ENCODE measurements around the gene EFCAB9.

The EFCAB9 gene

GRCh38 chr5:172173564-172174153, 20.3 kb upstream of the EFCAB9 start:
- H3K27me3 Mint-ChIP-seq: peaks cover 1% of the 10 kb centered on the region
- peak overlapping the region; percentile 81 for H3K4me3 Mint-ChIP-seq
- H3K27ac Mint-ChIP-seq: peak overlapping the region; percentile 92
- peaks cover 38% of the 10 kb centered on the region for H3K36me3 Mint-ChIP-seq (ENCODE audit: low read depth)
- peak; percentile 83 for DNase-seq
- no peaks in the 10 kb centered on the region for H3K9me3 Mint-ChIP-seq
- H3K4me1 Mint-ChIP-seq: peaks cover 97% of the 10 kb centered on the region
- peak; percentile 44 for ATAC-seq

GRCh38 chr5:172175263-172175719, 18.7 kb upstream of the EFCAB9 start:
- peaks cover 23% of the 10 kb centered on the region for H3K36me3 Mint-ChIP-seq (ENCODE audit: low read depth)
- peak; percentile 89 for DNase-seq

GRCh38 chr5:172177176-172177575, 16.8 kb upstream of the EFCAB9 start:
- Mint-ChIP-seq H3K27ac (peak overlapping the region; percentile 95), H3K36me3 (ENCODE audit: low read depth) (peaks cover 19% of the 10 kb centered on the region), H3K9me3 (no peaks in the 10 kb centered on the region), H3K4me1 (peaks cover 99% of the 10 kb centered on the region), H3K27me3 (peaks cover 1% of the 10 kb centered on the region), H3K4me3 (peak overlapping the region; percentile 81)
- DNase-seq (no peak), ATAC-seq (no peak)

More at GRCh38 chr5:172175263-172175719, 18.7 kb upstream of the EFCAB9 start:
- H3K27ac Mint-ChIP-seq: peak overlapping the region; percentile 92
- peaks cover 97% of the 10 kb centered on the region for H3K4me1 Mint-ChIP-seq
- peaks cover 1% of the 10 kb centered on the region for H3K27me3 Mint-ChIP-seq
- ATAC-seq: peak; percentile 79
- H3K9me3 Mint-ChIP-seq: no peaks in the 10 kb centered on the region
- H3K4me3 Mint-ChIP-seq: peak overlapping the region; percentile 81

- Mint-ChIP-seq H3K9me3 (no peaks in the 10 kb centered on the region), H3K27ac (peak overlapping the region; percentile 95), H3K4me1 (peaks cover 98% of the 10 kb centered on the region), H3K36me3 (ENCODE audit: low read depth) (peaks cover 20% of the 10 kb centered on the region), H3K27me3 (peaks cover 1% of the 10 kb centered on the region), H3K4me3 (peak overlapping the region; percentile 77)
- ATAC-seq (no peak), DNase-seq (peak; percentile 32)
Measured at GRCh38 chr5:172178301-172178987, 15.5 kb upstream of the EFCAB9 start.

GRCh38 chr5:172178991-172179989, 14.7 kb upstream of the EFCAB9 start:
- peak; percentile 37 for ATAC-seq
- Mint-ChIP-seq H3K27me3 (no peaks in the 10 kb centered on the region), H3K4me3 (peak overlapping the region; percentile 77), H3K36me3 (ENCODE audit: low read depth) (peaks cover 23% of the 10 kb centered on the region), H3K9me3 (no peaks in the 10 kb centered on the region), H3K27ac (peak overlapping the region; percentile 95), H3K4me1 (peaks cover 98% of the 10 kb centered on the region)
- DNase-seq: peak; percentile 64

- DNase-seq (no peak), ATAC-seq (no peak)
- Mint-ChIP-seq H3K27me3 (no peaks in the 10 kb centered on the region), H3K4me1 (peaks cover 98% of the 10 kb centered on the region), H3K4me3 (peak overlapping the region; percentile 77), H3K36me3 (ENCODE audit: low read depth) (peaks cover 32% of the 10 kb centered on the region), H3K9me3 (no peaks in the 10 kb centered on the region), H3K27ac (peak overlapping the region; percentile 95)
Measured at GRCh38 chr5:172180936-172181335, 13.0 kb upstream of the EFCAB9 start.

- Mint-ChIP-seq H3K9me3 (no peaks in the 10 kb centered on the region), H3K27me3 (no peaks in the 10 kb centered on the region), H3K4me1 (peaks cover 88% of the 10 kb centered on the region), H3K36me3 (ENCODE audit: low read depth) (peaks cover 29% of the 10 kb centered on the region), H3K27ac (peak overlapping the region; percentile 96), H3K4me3 (peak overlapping the region; percentile 21)
- ATAC-seq (no peak), DNase-seq (no peak)
Measured at GRCh38 chr5:172182291-172182690, 11.7 kb upstream of the EFCAB9 start.

- Mint-ChIP-seq H3K9me3 (no peaks in the 10 kb centered on the region), H3K27me3 (no peaks in the 10 kb centered on the region), H3K36me3 (ENCODE audit: low read depth) (peaks cover 25% of the 10 kb centered on the region), H3K4me3 (peak overlapping the region; percentile 95), H3K27ac (peak overlapping the region; percentile 96), H3K4me1 (peaks cover 73% of the 10 kb centered on the region)
- DNase-seq: no peak
- no peak for ATAC-seq
Measured at GRCh38 chr5:172183881-172184280, 10.1 kb upstream of the EFCAB9 start.

- peak overlapping the region; percentile 96 for H3K27ac Mint-ChIP-seq
- no peaks in the 10 kb centered on the region for H3K27me3 Mint-ChIP-seq
- ATAC-seq (no peak), DNase-seq (no peak)
- H3K4me3 Mint-ChIP-seq: peak overlapping the region; percentile 95
- H3K36me3 Mint-ChIP-seq (ENCODE audit: low read depth): peaks cover 25% of the 10 kb centered on the region
- peaks cover 68% of the 10 kb centered on the region for H3K4me1 Mint-ChIP-seq
- H3K9me3 Mint-ChIP-seq: no peaks in the 10 kb centered on the region
Measured at GRCh38 chr5:172185096-172185461, 8.9 kb upstream of the EFCAB9 start.

GRCh38 chr5:172186114-172186695, 7.8 kb upstream of the EFCAB9 start:
- Mint-ChIP-seq H3K9me3 (no peaks in the 10 kb centered on the region), H3K36me3 (ENCODE audit: low read depth) (peaks cover 20% of the 10 kb centered on the region), H3K27ac (peak overlapping the region; percentile 96), H3K4me1 (peaks cover 56% of the 10 kb centered on the region), H3K27me3 (no peaks in the 10 kb centered on the region), H3K4me3 (peak overlapping the region; percentile 95)
- DNase-seq (no peak), ATAC-seq (no peak)

GRCh38 chr5:172187118-172188032, 6.6 kb upstream of the EFCAB9 start:
- ATAC-seq (peak; percentile 55), DNase-seq (peak; percentile 73)
- H3K27me3 Mint-ChIP-seq: no peaks in the 10 kb centered on the region
- H3K4me1 Mint-ChIP-seq: peaks cover 45% of the 10 kb centered on the region
- H3K4me3 Mint-ChIP-seq: peak overlapping the region; percentile 95
- H3K9me3 Mint-ChIP-seq: no peaks in the 10 kb centered on the region
- peak overlapping the region; percentile 96 for H3K27ac Mint-ChIP-seq
- peaks cover 20% of the 10 kb centered on the region for H3K36me3 Mint-ChIP-seq (ENCODE audit: low read depth)

GRCh38 chr5:172188033-172188892, 5.7 kb upstream of the EFCAB9 start, which contains the start of gene STK10:
STK10 (minus strand) TSS chr5:172188224; CDS start chr5:172188042, 182 bp downstream.
- ATAC-seq (peak; percentile 80), DNase-seq (peak; percentile 92)
- Mint-ChIP-seq H3K4me3 (peak within 1 kb of the TSS; percentile 95), H3K36me3 (ENCODE audit: low read depth) (peaks cover 16% of the 10 kb centered on the region), H3K9me3 (no peaks in the 10 kb centered on the region), H3K27ac (peak within 1 kb of the TSS; percentile 96), H3K27me3 (no peaks in the 10 kb centered on the region), H3K4me1 (peaks cover 37% of the 10 kb centered on the region)
